Fibroblast of the aortic adventitia (primary cell): Measurements from ENCODE around the gene CYP4F12. TPM values are rescaled to one million over a fixed set of nuclear protein-coding genes. Genes with fewer than 3 reads are reported as not detected.

Experiments used
- DNase-seq: peaks from one replicate; pipeline ENCODE4 v3.0.0-alpha.2; 2010; ENCODE audit warnings: low read depth
- H3K4me3 ChIP-seq: 2 replicates; pipeline ENCODE4 v1.5.1; 2011; ENCODE audit warnings: low read depth, mild to moderate bottlenecking, control low read depth, low read length, moderate library complexity
- CTCF ChIP-seq: IDR thresholded peaks from 2 replicates; pipeline ENCODE4 v1.5.1; 2011; ENCODE audit warnings: mild to moderate bottlenecking, low read length, control low read depth, inconsistent platforms; ENCODE audit not compliant: insufficient read depth
- total RNA-seq: library from RNA; depleted of rRNA; stranded (reverse); fragments of >200 nt; gene quantifications from 2 replicates; pipeline ENCODE4 v1.2.3, GENCODE V29; 2012; ENCODE audit warnings: low replicate concordance

The CYP4F12 gene
- total RNA-seq, 1 donor: not detected

DNA sequence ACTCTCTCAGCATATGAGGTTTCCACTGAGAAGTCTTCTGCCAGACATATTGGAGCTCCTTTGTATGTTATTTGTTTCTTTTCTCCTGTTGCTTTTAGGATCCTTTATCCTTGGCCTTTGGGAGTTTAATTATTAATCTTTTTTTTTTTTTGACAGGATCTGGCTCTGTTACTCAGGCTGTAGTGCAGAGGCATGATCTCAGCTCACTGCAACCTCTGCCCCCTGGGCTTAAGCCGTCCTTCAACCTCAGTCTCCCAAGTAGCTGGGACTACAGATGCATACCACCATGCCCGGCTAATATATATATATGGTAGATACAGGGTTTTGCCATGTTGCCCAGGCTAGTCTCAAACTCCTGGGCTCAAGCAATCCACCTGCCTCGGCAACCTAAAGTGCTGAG is 38.8 kb upstream of the CYP4F12 start:
- no peak for DNase-seq
- TF ChIP-seq CTCF: no peak
- H3K4me3 ChIP-seq: no peak overlapping the region

DNA sequence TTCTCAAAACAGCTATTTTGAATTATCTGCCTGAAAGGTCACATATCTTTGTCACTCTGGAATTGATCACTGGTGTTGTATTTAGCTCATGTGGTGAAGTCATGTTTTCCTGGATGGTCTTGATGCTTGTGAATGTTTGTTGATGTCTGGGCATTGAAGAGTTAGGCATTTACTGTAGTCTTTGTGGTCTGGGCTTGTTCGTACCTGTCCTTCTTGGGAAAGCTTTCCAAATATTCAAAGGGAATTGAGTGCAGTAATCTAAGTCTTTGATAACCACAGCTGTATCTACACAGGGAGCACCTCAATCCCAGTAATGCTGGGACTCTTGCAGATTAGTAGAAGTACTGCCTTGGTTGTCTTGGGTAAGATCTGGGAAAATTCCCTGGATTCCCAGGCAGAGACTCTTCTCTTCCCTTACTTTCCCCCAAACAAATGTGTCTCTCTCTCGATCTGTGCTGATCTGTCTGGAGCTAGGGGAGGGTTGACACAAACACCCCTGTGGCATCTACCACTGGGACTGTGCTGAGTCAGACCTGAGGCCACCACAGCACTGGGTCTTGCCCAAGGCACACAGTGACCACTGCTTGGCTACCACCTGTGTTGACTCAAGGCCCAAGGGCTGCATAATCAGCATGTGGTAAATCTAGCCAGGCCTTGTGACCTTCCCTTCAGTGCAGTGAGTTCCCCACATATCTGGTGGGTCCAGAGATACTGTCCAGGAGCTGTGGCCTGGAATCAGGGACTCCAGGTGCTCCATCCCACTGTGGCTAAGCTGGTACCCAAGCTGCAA is 37.7 kb upstream of the CYP4F12 start:
- TF ChIP-seq CTCF: no peak
- no peak overlapping the region for H3K4me3 ChIP-seq
- no peak for DNase-seq

GRCh38 chr19:15636026-15636425 is 36.9 kb upstream of the CYP4F12 start:
- no peak overlapping the region for H3K4me3 ChIP-seq
- DNase-seq: no peak
- TF ChIP-seq CTCF: no peak

GRCh38 chr19:15639596-15639995 is 33.3 kb upstream of the CYP4F12 start:
- no peak for DNase-seq
- TF ChIP-seq CTCF: no peak
- no peak overlapping the region for H3K4me3 ChIP-seq

GRCh38 chr19:15640294-15640903 is 32.5 kb upstream of the CYP4F12 start, which contains the start of gene CYP4F3:
Gene CYP4F3, plus strand, starts transcription at chr19:15640897. Its CDS starts 519 bp downstream, at chr19:15641416.
- no peak within 1 kb of the TSS for H3K4me3 ChIP-seq
- no peak for DNase-seq
- TF ChIP-seq CTCF: no peak

- DNase-seq: no peak
- no peak overlapping the region for H3K4me3 ChIP-seq
- no peak for TF ChIP-seq CTCF
Measured at GRCh38 chr19:15640904-15641597, 31.8 kb upstream of the CYP4F12 start.
